H9 (cell line): ENCODE measurements around the gene PLD5. TPM values are rescaled to one million over a fixed set of nuclear protein-coding genes. Genes with fewer than 3 reads are reported as not detected.

ENCODE experiments used
- DNase-seq: peaks from one replicate; pipeline ENCODE4 v3.0.0-alpha.2; 2017
- H2AFZ ChIP-seq: one replicate; pipeline ENCODE4 v1.6.1; 2013; ENCODE audit warnings: mild to moderate bottlenecking, low read length, control low read depth, moderate library complexity
- H2AK5ac ChIP-seq: 2 replicates; pipeline ENCODE4 v1.6.1; 2013; ENCODE audit warnings: low read length, control low read depth, mixed read lengths; ENCODE audit not compliant: insufficient read length
- H2BK120ac ChIP-seq: one replicate; pipeline ENCODE4 v1.6.1; 2013; ENCODE audit warnings: low read depth, mild to moderate bottlenecking, low read length, control low read depth, inconsistent platforms; ENCODE audit not compliant: poor library complexity, severe bottlenecking
- H2BK12ac ChIP-seq: 2 replicates; pipeline ENCODE4 v1.6.1; 2013; ENCODE audit warnings: low read length, control low read depth, mixed read lengths, low read depth; ENCODE audit not compliant: insufficient read length
- H2BK15ac ChIP-seq: 2 replicates; pipeline ENCODE4 v1.6.1; 2013; ENCODE audit warnings: low read depth, low read length, control low read depth
- H2BK20ac ChIP-seq: one replicate; pipeline ENCODE4 v1.6.1; 2013; ENCODE audit warnings: low read depth, mild to moderate bottlenecking, low read length, control low read depth, inconsistent platforms; ENCODE audit not compliant: poor library complexity, severe bottlenecking
- H2BK5ac ChIP-seq: 2 replicates; pipeline ENCODE4 v1.6.1; 2013; ENCODE audit warnings: low read length, control low read depth, mixed read lengths; ENCODE audit not compliant: insufficient read length
- H3K14ac ChIP-seq: 2 replicates; pipeline ENCODE4 v1.6.1; 2013; ENCODE audit warnings: low read length, control low read depth; ENCODE audit not compliant: insufficient read depth
- H3K18ac ChIP-seq: 2 replicates; pipeline ENCODE4 v1.6.1; 2013; ENCODE audit warnings: low read depth, mild to moderate bottlenecking, mixed read lengths, low read length, control low read depth; ENCODE audit not compliant: insufficient read length
- H3K23ac ChIP-seq: 2 replicates; pipeline ENCODE4 v1.6.1; 2013; ENCODE audit warnings: low read length, control low read depth, mixed read lengths, low read depth; ENCODE audit not compliant: insufficient read length
- H3K23me2 ChIP-seq: 2 replicates; pipeline ENCODE4 v1.6.1; 2013; ENCODE audit warnings: low read depth, mild to moderate bottlenecking, mixed read lengths, low read length, control low read depth; ENCODE audit not compliant: insufficient read length, poor library complexity, severe bottlenecking
- H3K27ac ChIP-seq: 2 replicates; pipeline ENCODE4 v1.5.1; 2013; ENCODE audit warnings: low read length, control low read depth, mixed read lengths, low read depth; ENCODE audit not compliant: insufficient read length
- H3K27me3 ChIP-seq: 2 replicates; pipeline ENCODE4 v1.6.1; 2013; ENCODE audit warnings: low read length, control low read depth, inconsistent platforms; ENCODE audit not compliant: insufficient read depth
- H3K4ac ChIP-seq: 2 replicates; pipeline ENCODE4 v1.6.1; 2013; ENCODE audit warnings: low read depth, mild to moderate bottlenecking, control low read depth, inconsistent platforms, low read length, moderate library complexity
- H3K4me1 ChIP-seq: 2 replicates; pipeline ENCODE4 v1.6.1; 2013; ENCODE audit warnings: low read length, control low read depth, inconsistent platforms; ENCODE audit not compliant: insufficient read depth
- H3K4me2 ChIP-seq: 2 replicates; pipeline ENCODE4 v1.6.1; 2013; ENCODE audit warnings: low read length, control low read depth, mixed read lengths; ENCODE audit not compliant: insufficient read length, insufficient read depth
- H3K56ac ChIP-seq: 2 replicates; pipeline ENCODE4 v1.6.1; 2013; ENCODE audit warnings: low read depth, mild to moderate bottlenecking, mixed read lengths, low read length, control low read depth; ENCODE audit not compliant: insufficient read length
- H3K79me1 ChIP-seq: 2 replicates; pipeline ENCODE4 v1.6.1; 2013; ENCODE audit warnings: low read depth, mild to moderate bottlenecking, moderate library complexity, low read length, control low read depth, inconsistent platforms; ENCODE audit not compliant: insufficient read depth, poor library complexity, severe bottlenecking
- H3K79me2 ChIP-seq: 2 replicates; pipeline ENCODE4 v1.6.1; 2013; ENCODE audit warnings: low read length, control low read depth, inconsistent platforms; ENCODE audit not compliant: insufficient read depth
- H3K9ac ChIP-seq: 2 replicates; pipeline ENCODE4 v1.6.1; 2013; ENCODE audit warnings: low read length, control low read depth, mixed read lengths; ENCODE audit not compliant: insufficient read length; ENCODE audit errors: extremely low read depth
- H3K9me3 ChIP-seq: one replicate; pipeline ENCODE4 v1.6.1; 2013; ENCODE audit warnings: low read depth, low read length, inconsistent platforms; ENCODE audit not compliant: control insufficient read depth
- H3T11ph ChIP-seq: one replicate; pipeline ENCODE4 v1.6.1; 2013; ENCODE audit warnings: mild to moderate bottlenecking, low read length, control low read depth, inconsistent platforms
- H4K20me1 ChIP-seq: one replicate; pipeline ENCODE4 v1.6.1; 2013; ENCODE audit not compliant: control insufficient read depth, insufficient read length, insufficient read depth
- H4K5ac ChIP-seq: 2 replicates; pipeline ENCODE4 v1.6.1; 2013; ENCODE audit warnings: low read depth, mild to moderate bottlenecking, mixed read lengths, low read length, control low read depth; ENCODE audit not compliant: insufficient read length
- H4K8ac ChIP-seq: replicated peaks from 2 replicates; pipeline ENCODE4 v1.6.1; 2013; ENCODE audit warnings: low read length, control low read depth, mixed read lengths, low read depth; ENCODE audit not compliant: insufficient read length
- H4K91ac ChIP-seq: 2 replicates; pipeline ENCODE4 v1.6.1; 2013; ENCODE audit warnings: low read depth, mild to moderate bottlenecking, moderate library complexity, mixed read lengths, low read length, control low read depth; ENCODE audit not compliant: insufficient read length
- H3K27ac Mint-ChIP-seq, 3 experiments: 2 replicates in 2 of 3; 3 replicates in 1 of 3; pipeline ENCODE4 v1.8.0; 2020 to 2021; ENCODE audit warnings: mixed read lengths in 3 of 3, mild to moderate bottlenecking in 1 of 3, moderate library complexity in 1 of 3
- H3K27me3 Mint-ChIP-seq: 2 replicates; pipeline ENCODE4 v1.8.0; 2021; ENCODE audit warnings: low read depth, mild to moderate bottlenecking, moderate library complexity, mixed read lengths
- H3K36me3 Mint-ChIP-seq, 3 experiments: 2 replicates in 2 of 3; 3 replicates in 1 of 3; pipeline ENCODE4 v1.8.0; 2020 to 2021; ENCODE audit warnings: low read depth in 3 of 3, mixed read lengths in 3 of 3; ENCODE audit not compliant: insufficient read depth in 1 of 3
- H3K4me1 Mint-ChIP-seq, 2 experiments: 2 replicates each; pipeline ENCODE4 v1.8.0; 2020; ENCODE audit warnings: mixed read lengths in 2 of 2
- H3K4me3 Mint-ChIP-seq, 2 experiments: 2 replicates in 1 of 2; 3 replicates in 1 of 2; pipeline ENCODE4 v1.8.0; 2020 to 2021; ENCODE audit warnings: mild to moderate bottlenecking in 2 of 2, mixed read lengths in 2 of 2, moderate library complexity in 1 of 2
- H3K9me3 Mint-ChIP-seq, 2 experiments: 2 replicates in 1 of 2; 3 replicates in 1 of 2; pipeline ENCODE4 v1.8.0; 2020; ENCODE audit warnings: mild to moderate bottlenecking in 2 of 2, mixed read lengths in 2 of 2, moderate library complexity in 1 of 2
- CTCF ChIP-seq: fragments of 200-600 bp; sonication (generic); conservative IDR thresholded peaks from 3 replicates; pipeline ENCODE4 v1.8.0; 2021; ENCODE audit warnings: antibody characterized with exemption, mild to moderate bottlenecking
- WGBS: extraction: QIAGEN DNeasy Blood & Tissue Kit; methylation state at CpG from one replicate; pipeline ENCODE4 v1.1.7; 2013; ENCODE audit warnings: missing lambda C conversion rate, low lambda C conversion rate, mixed read lengths; ENCODE audit not compliant: insufficient read length; ENCODE audit errors: extremely low coverage; 5-methylcytosine and 5-hydroxymethylcytosine counted together
- total RNA-seq: library from RNA; stranded (reverse); gene quantifications from 2 replicates; pipeline ENCODE4 v1.2.1, GENCODE V29; 2021

PLD5 gene
- total RNA-seq, 1 experiment from 2014 or later: 5.2 TPM

- Histone ChIP-seq H3K18ac (no peak overlapping the region), H2BK120ac (no peak overlapping the region), H3K4ac (no peak overlapping the region), H3K79me2 (no peaks in the 10 kb centered on the region), H3K4me2 (no peak overlapping the region), H2AK5ac (no peak overlapping the region), H3K56ac (no peak overlapping the region), H3K4me1 (no peaks in the 10 kb centered on the region; the same call in 1 of the 2 replicates), H3K23me2 (no peaks in the 10 kb centered on the region), H2BK20ac (peak overlapping the region; percentile 60), H4K5ac (no peak overlapping the region), H2BK15ac (no peak overlapping the region), H3K9ac (no peak overlapping the region), H2AFZ (no peak overlapping the region), H3K14ac (no peak overlapping the region), H4K8ac (no peak overlapping the region), H3K9me3 (no peaks in the 10 kb centered on the region), H2BK5ac (no peak overlapping the region), H3K27ac (no peak overlapping the region), H3K79me1 (no peaks in the 10 kb centered on the region), H2BK12ac (no peak overlapping the region), H3K23ac (no peak overlapping the region), H3K27me3 (no peaks in the 10 kb centered on the region), H3T11ph (no peak overlapping the region), H4K91ac (no peak overlapping the region), H4K20me1 (no peaks in the 10 kb centered on the region)
- H3K36me3 Mint-ChIP-seq: peaks cover 0 to 12% (median 1%) of the 10 kb centered on the region in 3 experiments; a peak in 4 of 7 replicates
- peaks cover 11 to 12% of the 10 kb centered on the region in 2 experiments for H3K4me1 Mint-ChIP-seq
- no peak for DNase-seq
- WGBS: no CpG with 5 or more reads among the region's 4 CpGs
- peak overlapping the region; percentile 32 to 80 (median 76); a peak in 6 of 7 replicates for H3K27ac Mint-ChIP-seq
- H3K9me3 Mint-ChIP-seq: peaks cover 11 to 12% of the 10 kb centered on the region in 2 experiments; a peak in 4 of 5 replicates
- no peaks in the 10 kb centered on the region for H3K27me3 Mint-ChIP-seq
- no peak overlapping the region for H3K4me3 Mint-ChIP-seq
- no peak for TF ChIP-seq CTCF
Observed at GRCh38 chr1:242147096-242147976, 377.2 kb downstream of the PLD5 start.
